WERI-Rb-1 (cell line): Measurements from ENCODE around the gene IGF2BP2.

Experiments used
- DNase-seq: peaks from one replicate; pipeline ENCODE4 v3.0.0-alpha.2; 2020
- H3K27ac ChIP-seq: fragments of 250-450 bp; sonication (Bioruptor Pico); 2 replicates; pipeline ENCODE4 v1.5.1; 2020; ENCODE audit warnings: mild to moderate bottlenecking, moderate library complexity
- H3K27me3 ChIP-seq: fragments of 250-450 bp; sonication (Bioruptor Pico); 2 replicates; pipeline ENCODE4 v1.5.1; 2021; ENCODE audit warnings: mild to moderate bottlenecking, low read depth, moderate library complexity; ENCODE audit not compliant: insufficient read depth, severe bottlenecking
- H3K36me3 ChIP-seq: fragments of 250-450 bp; sonication (Bioruptor Pico); 2 replicates; pipeline ENCODE4 v1.5.1; 2020; ENCODE audit warnings: mild to moderate bottlenecking, moderate library complexity
- H3K4me3 ChIP-seq: 2 replicates; pipeline ENCODE4 v1.5.1; 2011; ENCODE audit warnings: low read depth, mild to moderate bottlenecking, control low read depth, low read length
- H3K9me3 ChIP-seq: fragments of 250-450 bp; sonication (Bioruptor Pico); 2 replicates; pipeline ENCODE4 v1.5.1; 2021; ENCODE audit warnings: mild to moderate bottlenecking, moderate library complexity; ENCODE audit not compliant: severe bottlenecking
- TF ChIP-seq, protein P1 (sequence below): IDR thresholded peaks from 2 replicates; pipeline ENCODE4 v1.5.1; 2011; ENCODE audit warnings: low read depth, mild to moderate bottlenecking, control low read depth, inconsistent platforms, low read length

IGF2BP2 gene

DNA sequence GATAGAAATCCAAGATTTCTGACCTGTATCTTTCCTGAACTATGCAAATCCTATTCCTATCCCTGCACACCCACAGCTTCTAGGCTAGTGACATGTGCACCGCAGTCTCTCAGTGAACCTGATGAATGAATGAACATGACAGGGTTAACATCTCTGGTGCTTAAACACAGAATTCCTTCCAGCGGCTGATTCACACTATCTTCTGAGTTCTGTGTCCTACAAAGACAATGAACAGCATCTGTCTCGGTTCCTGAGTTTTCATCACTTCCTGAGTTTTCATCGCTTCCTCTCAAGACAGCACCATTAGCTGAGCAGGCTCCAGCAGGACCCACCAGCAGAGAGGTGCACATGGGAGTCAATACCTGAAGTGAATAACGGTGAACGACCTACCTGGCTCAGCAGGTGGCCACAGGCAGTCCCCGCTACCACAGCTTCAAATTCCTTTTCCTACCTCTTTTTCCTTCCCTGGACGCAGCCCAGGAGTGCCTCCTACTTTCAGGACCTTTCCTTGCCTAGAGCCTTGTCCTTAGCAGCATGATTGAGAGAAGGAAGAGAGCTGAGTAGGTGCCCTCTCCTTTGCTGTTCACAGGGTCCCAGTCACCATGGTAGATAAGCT, 113.5 kb downstream of the IGF2BP2 start:
- no peaks in the 10 kb centered on the region for H3K36me3 ChIP-seq
- H3K4me3 ChIP-seq, result no peak overlapping the region
- DNase-seq, result no peak
- no peak overlapping the region for H3K27ac ChIP-seq
- H3K9me3 ChIP-seq, result no peaks in the 10 kb centered on the region
- TF ChIP-seq, protein P1, sequence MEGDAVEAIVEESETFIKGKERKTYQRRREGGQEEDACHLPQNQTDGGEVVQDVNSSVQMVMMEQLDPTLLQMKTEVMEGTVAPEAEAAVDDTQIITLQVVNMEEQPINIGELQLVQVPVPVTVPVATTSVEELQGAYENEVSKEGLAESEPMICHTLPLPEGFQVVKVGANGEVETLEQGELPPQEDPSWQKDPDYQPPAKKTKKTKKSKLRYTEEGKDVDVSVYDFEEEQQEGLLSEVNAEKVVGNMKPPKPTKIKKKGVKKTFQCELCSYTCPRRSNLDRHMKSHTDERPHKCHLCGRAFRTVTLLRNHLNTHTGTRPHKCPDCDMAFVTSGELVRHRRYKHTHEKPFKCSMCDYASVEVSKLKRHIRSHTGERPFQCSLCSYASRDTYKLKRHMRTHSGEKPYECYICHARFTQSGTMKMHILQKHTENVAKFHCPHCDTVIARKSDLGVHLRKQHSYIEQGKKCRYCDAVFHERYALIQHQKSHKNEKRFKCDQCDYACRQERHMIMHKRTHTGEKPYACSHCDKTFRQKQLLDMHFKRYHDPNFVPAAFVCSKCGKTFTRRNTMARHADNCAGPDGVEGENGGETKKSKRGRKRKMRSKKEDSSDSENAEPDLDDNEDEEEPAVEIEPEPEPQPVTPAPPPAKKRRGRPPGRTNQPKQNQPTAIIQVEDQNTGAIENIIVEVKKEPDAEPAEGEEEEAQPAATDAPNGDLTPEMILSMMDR, result no peak
- H3K27me3 ChIP-seq, result no peaks in the 10 kb centered on the region

DNA sequence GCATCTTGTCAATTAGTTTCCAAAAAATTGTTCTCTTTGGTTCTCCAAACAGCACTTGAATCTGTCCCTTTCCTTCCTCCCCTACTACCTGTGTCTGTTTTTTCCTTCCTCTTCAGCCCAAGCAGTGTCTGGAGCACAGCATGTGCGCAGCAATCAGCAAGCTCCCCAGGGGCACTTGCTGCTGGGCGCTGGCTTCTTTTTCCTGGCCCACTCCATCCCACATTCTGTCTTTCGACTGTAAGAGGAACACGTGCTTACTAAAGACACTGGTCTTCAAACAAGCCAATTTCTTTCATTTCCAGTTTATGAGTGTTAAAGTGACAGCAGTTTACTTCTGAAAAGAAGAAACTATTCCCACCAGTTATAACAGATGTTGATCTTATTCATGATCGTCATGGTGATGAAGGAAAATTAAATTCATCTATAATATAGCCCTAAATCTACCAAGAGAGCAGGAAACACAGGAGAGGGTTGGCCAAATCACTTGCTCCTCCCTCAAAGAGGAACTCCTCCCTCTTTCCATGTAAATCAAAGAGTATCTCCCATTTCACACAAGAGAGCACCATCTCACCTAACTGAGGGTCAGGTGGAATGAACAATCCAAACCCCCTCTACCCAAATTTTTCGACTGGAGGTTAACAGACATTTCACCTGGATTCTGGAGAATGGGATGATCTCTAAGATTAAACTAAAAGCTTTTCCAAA, 115.4 kb downstream of the IGF2BP2 start:
- H3K27ac ChIP-seq, result no peak overlapping the region
- no peaks in the 10 kb centered on the region for H3K27me3 ChIP-seq
- no peak overlapping the region for H3K4me3 ChIP-seq
- no peak for DNase-seq
- TF ChIP-seq, protein P1, result no peak
- no peaks in the 10 kb centered on the region for H3K9me3 ChIP-seq
- no peaks in the 10 kb centered on the region for H3K36me3 ChIP-seq

DNA sequence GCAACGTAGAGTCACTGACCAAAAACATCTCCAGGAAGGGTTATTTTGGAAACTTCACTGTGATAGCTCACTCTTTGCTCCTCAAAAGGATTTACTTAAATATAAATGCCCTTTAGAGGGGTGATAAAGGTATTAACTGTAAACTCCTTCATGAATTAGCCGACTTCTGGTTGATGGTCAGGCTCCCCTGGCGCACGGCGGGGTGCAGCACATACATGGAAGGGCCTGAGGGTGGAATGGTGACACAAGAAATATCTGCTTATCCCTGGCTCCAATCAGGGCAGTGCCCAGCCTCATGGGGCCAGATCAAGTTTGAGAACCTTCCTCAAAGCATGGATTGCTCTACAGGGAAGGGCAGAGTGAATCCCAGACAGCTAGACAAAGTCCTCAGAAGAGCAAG, 116.5 kb downstream of the IGF2BP2 start:
- no peaks in the 10 kb centered on the region for H3K27me3 ChIP-seq
- H3K4me3 ChIP-seq, result no peak overlapping the region
- DNase-seq, result no peak
- H3K36me3 ChIP-seq, result no peaks in the 10 kb centered on the region
- no peak overlapping the region for H3K27ac ChIP-seq
- no peaks in the 10 kb centered on the region for H3K9me3 ChIP-seq
- TF ChIP-seq, protein P1, result no peak

DNA sequence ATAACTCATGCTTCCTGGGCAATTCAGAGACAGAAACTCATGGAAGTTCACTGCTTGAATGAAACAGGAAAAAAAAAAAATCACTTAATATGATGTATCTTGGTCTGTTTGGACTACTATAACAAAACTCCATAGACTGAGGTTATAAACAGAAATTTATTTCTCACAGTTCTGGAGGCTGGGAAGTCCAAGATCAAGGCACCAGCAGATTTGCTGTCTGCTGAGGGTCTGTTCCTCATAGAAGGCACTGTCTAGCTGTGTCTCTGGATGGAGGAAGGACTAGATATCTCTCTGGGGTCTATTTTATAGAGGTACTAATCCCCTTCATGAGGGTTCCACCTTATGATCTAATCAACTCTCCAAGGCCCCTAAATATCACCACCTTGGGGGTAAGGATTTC, 119.3 kb downstream of the IGF2BP2 start:
- TF ChIP-seq, protein P1, result no peak
- H3K4me3 ChIP-seq, result no peak overlapping the region

DNA sequence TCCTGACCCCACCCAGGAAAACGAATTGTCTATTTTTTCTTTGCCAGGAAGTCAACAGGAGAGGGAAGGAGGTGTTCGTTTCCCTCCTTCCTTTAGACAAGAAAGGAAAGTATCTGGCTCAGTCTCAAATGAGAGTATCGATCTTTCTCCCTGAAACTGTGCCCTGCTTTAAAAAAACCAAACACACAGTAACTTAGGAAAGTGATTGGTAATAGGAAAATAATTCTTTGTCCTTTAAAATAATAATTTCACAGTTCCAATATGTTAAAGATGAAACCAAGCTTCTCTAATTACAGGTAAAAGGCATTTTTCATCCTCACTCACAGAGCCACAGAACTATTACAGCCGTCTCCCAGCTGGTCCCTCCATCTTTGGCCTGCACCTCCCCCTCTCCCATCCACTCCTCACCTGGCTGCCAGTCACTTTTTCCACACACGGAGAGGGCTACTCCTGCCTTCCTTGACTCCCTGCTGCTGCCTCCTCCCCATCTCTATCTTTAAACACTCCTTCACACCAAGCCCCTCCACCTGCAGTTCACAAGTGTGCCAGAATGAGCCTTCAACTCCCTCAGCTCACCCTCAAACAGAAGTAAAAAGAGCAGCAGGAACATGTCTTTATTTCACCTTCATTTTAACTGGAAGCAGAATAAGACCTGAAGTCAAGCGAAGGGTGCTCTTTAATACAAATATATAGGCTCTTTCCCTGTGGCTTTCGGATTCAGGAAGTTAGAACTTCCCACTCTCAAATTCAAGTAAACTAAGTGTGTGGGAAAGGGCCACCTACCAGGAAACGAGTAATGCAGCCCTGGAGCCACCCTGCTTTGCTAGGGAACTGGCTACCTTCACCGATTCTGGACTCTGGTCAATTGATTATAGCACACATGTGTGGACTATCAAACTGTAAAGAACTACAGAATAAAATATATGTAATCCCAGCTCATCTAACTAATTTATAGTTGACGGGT, 122.3 kb downstream of the IGF2BP2 start:
- TF ChIP-seq, protein P1, result no peak
- H3K27me3 ChIP-seq, result no peaks in the 10 kb centered on the region
- no peak overlapping the region for H3K4me3 ChIP-seq
- no peak for DNase-seq
- no peak overlapping the region for H3K27ac ChIP-seq
- H3K9me3 ChIP-seq, result no peaks in the 10 kb centered on the region
- H3K36me3 ChIP-seq, result no peaks in the 10 kb centered on the region

More for the DNA sequence above, 119.3 kb downstream of the IGF2BP2 start:
- DNase-seq, result no peak
- H3K36me3 ChIP-seq, result no peaks in the 10 kb centered on the region
- no peaks in the 10 kb centered on the region for H3K27me3 ChIP-seq
- H3K9me3 ChIP-seq, result no peaks in the 10 kb centered on the region
- no peak overlapping the region for H3K27ac ChIP-seq
